ENCODE measurements around the gene FAM131A. TPM values are rescaled to one million over a fixed set of nuclear protein-coding genes. Genes with fewer than 3 reads are reported as not detected.

Gene FAM131A, protein sequence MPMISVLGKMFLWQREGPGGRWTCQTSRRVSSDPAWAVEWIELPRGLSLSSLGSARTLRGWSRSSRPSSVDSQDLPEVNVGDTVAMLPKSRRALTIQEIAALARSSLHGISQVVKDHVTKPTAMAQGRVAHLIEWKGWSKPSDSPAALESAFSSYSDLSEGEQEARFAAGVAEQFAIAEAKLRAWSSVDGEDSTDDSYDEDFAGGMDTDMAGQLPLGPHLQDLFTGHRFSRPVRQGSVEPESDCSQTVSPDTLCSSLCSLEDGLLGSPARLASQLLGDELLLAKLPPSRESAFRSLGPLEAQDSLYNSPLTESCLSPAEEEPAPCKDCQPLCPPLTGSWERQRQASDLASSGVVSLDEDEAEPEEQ
- total RNA-seq: 15.9 TPM
- 31.0 TPM for polyA plus RNA-seq

DNA sequence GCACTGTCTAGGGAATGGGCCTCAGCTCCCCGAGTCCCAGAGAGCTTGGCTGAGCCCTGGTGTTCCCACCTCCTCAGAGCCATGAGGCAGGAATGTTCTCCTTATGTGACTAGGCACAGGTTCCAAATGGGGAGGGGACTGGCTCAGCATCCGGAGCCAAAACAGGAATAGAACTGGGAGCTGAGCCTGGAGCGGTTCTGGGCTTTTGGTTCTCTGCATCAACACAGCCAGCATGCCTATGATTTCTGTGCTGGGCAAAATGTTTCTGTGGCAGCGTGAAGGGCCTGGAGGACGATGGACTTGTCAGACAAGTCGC, at the start of gene FAM131A:
TSS of gene FAM131A (plus strand) at position 202 of the 316 bp plus-strand sequence. CDS start at position 233, 31 bp downstream.
- peak within 1 kb of the TSS; percentile 64 for H3K4me3 ChIP-seq (ENCODE audit: low read depth, low read length)
- H3K4me1 ChIP-seq (ENCODE audit: insufficient read depth): no peaks in the 10 kb centered on the region
- DNase-seq (ENCODE audit: extremely low spot score): no peak
- 34% methylated on average over 6 of the region's 6 CpGs for WGBS
- H3K36me3 ChIP-seq (ENCODE audit: insufficient read depth): peaks cover 1% of the 10 kb centered on the region
- H3K27ac ChIP-seq (ENCODE audit: low read depth): peak within 1 kb of the TSS; percentile 98

DNA sequence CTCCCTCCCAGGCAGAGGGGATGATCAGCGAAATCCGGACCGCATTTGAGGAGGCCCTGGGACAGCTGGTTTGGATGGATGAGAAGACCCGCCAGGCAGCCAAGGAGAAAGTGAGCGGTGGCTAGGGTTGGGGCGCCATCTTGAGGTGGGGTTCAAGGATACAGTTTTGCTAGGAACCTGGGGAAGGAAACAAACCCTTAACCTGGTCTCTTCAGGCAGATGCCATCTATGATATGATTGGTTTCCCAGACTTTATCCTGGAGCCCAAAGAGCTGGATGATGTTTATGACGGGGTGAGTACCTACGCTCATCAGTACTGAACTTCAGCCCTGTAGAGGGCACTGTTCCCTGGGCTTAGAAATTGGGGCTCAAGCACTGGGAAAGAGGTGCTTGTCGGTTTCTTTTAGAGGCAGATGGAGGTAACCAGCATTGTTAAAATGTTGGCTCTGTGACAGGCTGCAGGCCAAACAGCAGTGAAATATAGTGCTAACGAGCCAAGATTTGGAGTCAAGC, 47.9 kb upstream of the FAM131A start:
- Histone ChIP-seq H3K4me1 (ENCODE audit: insufficient read depth) (no peaks in the 10 kb centered on the region), H3K4me3 (ENCODE audit: low read depth, low read length) (no peak overlapping the region), H3K36me3 (ENCODE audit: insufficient read depth) (no peaks in the 10 kb centered on the region), H3K27ac (ENCODE audit: low read depth) (no peak overlapping the region)
- no peak for DNase-seq (ENCODE audit: extremely low spot score)
- 10% methylated on average over 10 of the region's 10 CpGs for WGBS

DNA sequence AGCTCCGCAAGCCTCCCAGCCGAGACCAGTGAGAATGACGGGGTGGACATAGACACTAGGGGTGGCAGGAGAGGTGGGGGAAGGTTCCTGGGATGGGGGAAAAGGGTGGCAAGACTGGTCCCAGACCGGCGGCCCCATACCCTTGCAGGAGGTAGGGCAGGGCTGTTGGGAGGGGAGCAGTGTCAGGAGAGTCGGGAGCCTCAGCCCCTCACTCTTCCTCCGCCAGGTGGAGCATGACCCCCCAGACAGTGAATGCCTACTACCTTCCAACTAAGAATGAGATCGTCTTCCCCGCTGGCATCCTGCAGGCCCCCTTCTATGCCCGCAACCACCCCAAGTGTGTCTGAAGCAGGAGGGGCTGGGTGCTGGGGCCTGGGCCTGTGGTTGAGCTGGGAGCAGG, 47.1 kb upstream of the FAM131A start:
- no peaks in the 10 kb centered on the region for H3K4me1 ChIP-seq (ENCODE audit: insufficient read depth)
- no peak overlapping the region for H3K27ac ChIP-seq (ENCODE audit: low read depth)
- no peaks in the 10 kb centered on the region for H3K36me3 ChIP-seq (ENCODE audit: insufficient read depth)
- H3K4me3 ChIP-seq (ENCODE audit: low read depth, low read length): no peak overlapping the region
- no peak for DNase-seq (ENCODE audit: extremely low spot score)
- WGBS: 79% methylated on average over 10 of the region's 10 CpGs

DNA sequence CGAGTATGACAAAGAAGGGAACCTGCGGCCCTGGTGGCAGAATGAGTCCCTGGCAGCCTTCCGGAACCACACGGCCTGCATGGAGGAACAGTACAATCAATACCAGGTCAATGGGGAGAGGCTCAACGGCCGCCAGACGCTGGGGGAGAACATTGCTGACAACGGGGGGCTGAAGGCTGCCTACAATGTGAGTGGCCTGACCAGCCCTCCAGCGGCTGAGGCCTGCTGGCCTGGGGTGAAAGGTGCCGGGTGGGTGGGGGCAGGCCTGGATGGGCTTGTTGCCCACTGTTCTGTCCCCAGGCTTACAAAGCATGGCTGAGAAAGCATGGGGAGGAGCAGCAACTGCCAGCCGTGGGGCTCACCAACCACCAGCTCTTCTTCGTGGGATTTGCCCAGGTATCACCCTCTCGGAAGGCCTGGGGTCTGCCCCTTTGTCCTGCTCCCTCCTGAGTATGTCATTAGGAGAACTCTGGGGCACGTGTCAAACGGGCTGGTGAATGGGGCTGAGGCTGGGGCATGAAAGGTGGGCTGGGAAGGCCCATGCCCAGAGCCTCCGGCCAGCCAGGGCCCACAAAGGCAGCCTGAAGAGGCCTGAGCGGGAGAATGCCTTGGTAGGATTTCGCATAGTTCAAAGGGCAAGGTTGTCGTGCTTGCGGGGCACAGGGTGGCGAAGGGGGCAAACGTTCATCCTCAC, 46.2 kb upstream of the FAM131A start:
- DNase-seq (ENCODE audit: extremely low spot score): no peak
- H3K27ac ChIP-seq (ENCODE audit: low read depth): no peak overlapping the region
- WGBS: 85% methylated on average over 22 of the region's 22 CpGs

DNA sequence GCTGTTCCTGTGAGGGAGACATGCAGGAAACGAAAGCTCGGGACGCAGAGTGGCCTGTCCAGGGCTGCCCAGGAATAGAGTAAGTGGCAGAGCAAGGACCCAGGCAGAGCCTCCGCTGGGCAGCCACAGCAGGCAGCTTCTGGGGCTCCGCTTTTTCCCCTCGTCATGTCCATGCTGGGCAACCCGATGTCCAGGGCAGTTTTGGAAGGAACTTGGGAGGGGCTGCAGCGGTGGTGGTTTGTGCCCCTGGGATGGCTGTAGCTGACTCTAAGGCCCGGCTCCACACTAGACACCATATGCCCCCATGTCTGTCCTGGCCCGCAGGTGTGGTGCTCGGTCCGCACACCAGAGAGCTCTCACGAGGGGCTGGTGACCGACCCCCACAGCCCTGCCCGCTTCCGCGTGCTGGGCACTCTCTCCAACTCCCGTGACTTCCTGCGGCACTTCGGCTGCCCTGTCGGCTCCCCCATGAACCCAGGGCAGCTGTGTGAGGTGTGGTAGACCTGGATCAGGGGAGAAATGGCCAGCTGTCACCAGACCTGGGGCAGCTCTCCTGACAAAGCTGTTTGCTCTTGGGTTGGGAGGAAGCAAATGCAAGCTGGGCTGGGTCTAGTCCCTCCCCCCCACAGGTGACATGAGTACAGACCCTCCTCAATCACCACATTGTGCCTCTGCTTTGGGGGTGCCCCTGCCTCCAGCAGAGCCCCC, 45.5 kb upstream of the FAM131A start:
- Histone ChIP-seq H3K4me3 (ENCODE audit: low read depth, low read length) (no peak overlapping the region), H3K27ac (ENCODE audit: low read depth) (no peak overlapping the region), H3K36me3 (ENCODE audit: insufficient read depth) (no peaks in the 10 kb centered on the region), H3K4me1 (ENCODE audit: insufficient read depth) (no peaks in the 10 kb centered on the region)
- no peak for DNase-seq (ENCODE audit: extremely low spot score)
- 89% methylated on average over 21 of the region's 21 CpGs for WGBS

More for the DNA sequence above, 46.2 kb upstream of the FAM131A start:
- H3K4me1 ChIP-seq (ENCODE audit: insufficient read depth): no peaks in the 10 kb centered on the region
- no peaks in the 10 kb centered on the region for H3K36me3 ChIP-seq (ENCODE audit: insufficient read depth)
- no peak overlapping the region for H3K4me3 ChIP-seq (ENCODE audit: low read depth, low read length)

DNA sequence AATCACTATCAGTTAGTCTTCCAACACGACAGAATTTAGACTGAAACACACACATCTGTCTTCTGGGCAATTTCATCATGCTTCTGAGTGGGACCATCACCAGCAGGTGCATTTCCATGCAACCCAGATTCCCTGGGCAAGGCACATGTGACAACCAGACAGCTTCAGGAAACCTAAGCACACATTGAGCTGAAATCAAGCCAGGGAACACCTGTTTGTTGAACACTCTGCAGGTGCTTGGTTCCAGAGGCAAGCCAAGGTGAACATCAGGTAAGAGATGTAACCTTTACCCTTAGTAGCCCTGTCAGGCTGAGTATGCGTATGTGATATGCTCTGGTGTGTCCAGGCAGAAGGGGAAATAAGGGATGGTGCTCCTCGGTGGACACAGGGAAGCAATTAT, 41.6 kb upstream of the FAM131A start:
- no peak for DNase-seq (ENCODE audit: extremely low spot score)
- no peaks in the 10 kb centered on the region for H3K4me1 ChIP-seq (ENCODE audit: insufficient read depth)
- H3K27ac ChIP-seq (ENCODE audit: low read depth): no peak overlapping the region
- no peaks in the 10 kb centered on the region for H3K36me3 ChIP-seq (ENCODE audit: insufficient read depth)
- no peak overlapping the region for H3K4me3 ChIP-seq (ENCODE audit: low read depth, low read length)
- WGBS: 60% methylated on average over 3 of the region's 3 CpGs

DNA sequence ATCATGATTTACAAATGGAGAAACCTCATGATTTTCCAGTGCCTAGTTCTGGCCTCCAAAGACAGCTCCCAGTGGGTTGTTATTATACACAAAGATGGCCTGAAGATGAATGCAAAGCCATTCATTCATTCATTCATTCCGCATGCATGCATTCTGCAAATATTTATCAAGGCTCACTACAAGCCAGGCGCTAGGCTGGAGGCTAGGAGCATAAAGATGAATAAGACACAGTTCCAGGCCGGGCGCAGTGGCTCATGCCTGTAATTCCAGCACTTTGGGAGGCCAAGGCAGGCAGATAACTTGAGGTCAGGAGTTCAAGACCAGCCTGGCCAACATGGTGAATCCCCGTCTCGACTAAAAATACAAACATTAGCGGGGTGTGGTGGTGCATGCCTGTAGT, 40.8 kb upstream of the FAM131A start:
- no peak for DNase-seq (ENCODE audit: extremely low spot score)
- Histone ChIP-seq H3K4me1 (ENCODE audit: insufficient read depth) (no peaks in the 10 kb centered on the region), H3K27ac (ENCODE audit: low read depth) (no peak overlapping the region), H3K4me3 (ENCODE audit: low read depth, low read length) (no peak overlapping the region), H3K36me3 (ENCODE audit: insufficient read depth) (no peaks in the 10 kb centered on the region)
- WGBS: 74% methylated on average over 7 of the region's 7 CpGs

DNA sequence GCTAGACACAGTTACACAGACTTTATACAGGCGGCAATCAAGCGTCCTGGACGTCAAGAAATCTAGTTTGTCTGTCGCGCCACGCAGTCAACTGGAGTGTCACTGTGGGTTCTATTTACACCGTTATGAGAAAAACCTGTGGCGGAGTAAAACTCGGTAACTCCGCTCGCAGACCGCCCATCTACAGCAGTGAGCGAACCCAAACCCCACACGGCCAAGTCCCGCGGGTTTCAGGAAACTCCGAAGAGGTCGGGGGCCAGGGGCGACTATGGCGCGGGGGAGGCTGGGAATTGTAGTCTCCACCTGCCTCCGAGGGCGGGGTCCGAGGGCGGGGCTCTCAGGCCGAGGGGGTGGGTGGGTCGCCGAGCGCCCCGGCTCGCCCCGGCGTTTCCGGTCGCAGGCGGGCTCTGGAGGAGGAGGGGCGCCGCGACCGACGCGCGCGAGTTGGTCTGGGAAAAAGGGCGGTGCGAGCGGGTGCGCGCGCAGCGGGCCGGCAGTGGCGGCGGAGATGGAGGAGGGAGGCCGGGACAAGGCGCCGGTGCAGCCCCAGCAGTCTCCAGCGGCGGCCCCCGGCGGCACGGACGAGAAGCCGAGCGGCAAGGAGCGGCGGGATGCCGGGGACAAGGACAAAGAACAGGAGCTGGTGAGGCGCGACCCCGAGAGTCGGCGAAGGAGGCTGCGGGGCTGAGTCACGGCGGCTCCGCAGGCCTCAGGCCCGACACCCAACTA, 38.5 kb upstream of the FAM131A start, which contains the start of gene PSMD2:
TSS of gene PSMD2 (plus strand) at position 483 of the 729 bp plus-strand sequence. CDS start at position 509, 26 bp downstream.
- WGBS: under 1% methylated on average over 78 of the region's 78 CpGs
- no peaks in the 10 kb centered on the region for H3K36me3 ChIP-seq (ENCODE audit: insufficient read depth)

DNA sequence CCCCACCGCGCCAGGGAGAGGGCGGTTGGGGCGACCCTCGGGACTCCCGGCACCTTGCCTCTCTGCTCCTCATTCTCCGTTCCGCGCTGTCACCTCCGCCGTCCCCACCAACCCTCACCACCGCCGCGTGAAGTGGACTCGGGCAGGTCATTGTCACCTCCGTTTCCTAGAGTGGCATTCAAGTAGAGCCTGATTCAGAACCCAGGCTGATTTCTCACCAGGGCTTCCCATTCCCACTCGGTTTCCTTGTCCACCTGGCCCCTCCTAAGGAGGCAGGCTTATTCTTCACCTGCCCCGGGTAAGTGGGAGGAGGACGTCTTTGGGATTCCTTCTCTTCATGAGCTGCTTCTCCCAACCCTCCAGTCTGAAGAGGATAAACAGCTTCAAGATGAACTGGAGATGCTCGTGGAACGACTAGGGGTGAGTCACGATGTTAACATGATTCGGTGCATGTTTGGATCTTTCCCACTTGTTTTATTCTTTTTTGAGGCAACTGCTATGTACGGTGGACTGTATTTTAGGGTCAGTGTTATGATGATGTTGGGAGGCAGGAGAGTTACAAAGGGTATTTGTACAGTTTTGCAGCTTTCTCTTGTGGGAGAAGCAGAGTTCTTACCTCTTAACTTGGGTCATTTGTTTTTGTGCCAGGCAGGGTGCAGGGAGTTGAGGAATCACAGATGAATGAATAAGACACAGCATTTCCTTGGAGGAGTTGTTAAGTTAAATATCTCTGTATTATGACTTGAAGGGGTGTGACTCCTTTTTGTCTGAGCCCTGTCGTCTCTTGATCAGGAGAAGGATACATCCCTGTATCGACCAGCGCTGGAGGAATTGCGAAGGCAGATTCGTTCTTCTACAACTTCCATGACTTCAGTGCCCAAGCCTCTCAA, 37.7 kb upstream of the FAM131A start:
- no peak for DNase-seq (ENCODE audit: extremely low spot score)
- peaks cover 1% of the 10 kb centered on the region for H3K4me1 ChIP-seq (ENCODE audit: insufficient read depth)
- peak overlapping the region; percentile 28 for H3K27ac ChIP-seq (ENCODE audit: low read depth)
- peak overlapping the region; percentile 84 for H3K4me3 ChIP-seq (ENCODE audit: low read depth, low read length)
- 16% methylated on average over 29 of the region's 29 CpGs for WGBS
- no peaks in the 10 kb centered on the region for H3K36me3 ChIP-seq (ENCODE audit: insufficient read depth)

More for the DNA sequence above, 38.5 kb upstream of the FAM131A start, which contains the start of gene PSMD2:
- peak; percentile 89 for DNase-seq (ENCODE audit: extremely low spot score)
- Histone ChIP-seq H3K27ac (ENCODE audit: low read depth) (peak within 1 kb of the TSS; percentile 28), H3K4me1 (ENCODE audit: insufficient read depth) (peaks cover 1% of the 10 kb centered on the region), H3K4me3 (ENCODE audit: low read depth, low read length) (peak within 1 kb of the TSS; percentile 84)

DNA sequence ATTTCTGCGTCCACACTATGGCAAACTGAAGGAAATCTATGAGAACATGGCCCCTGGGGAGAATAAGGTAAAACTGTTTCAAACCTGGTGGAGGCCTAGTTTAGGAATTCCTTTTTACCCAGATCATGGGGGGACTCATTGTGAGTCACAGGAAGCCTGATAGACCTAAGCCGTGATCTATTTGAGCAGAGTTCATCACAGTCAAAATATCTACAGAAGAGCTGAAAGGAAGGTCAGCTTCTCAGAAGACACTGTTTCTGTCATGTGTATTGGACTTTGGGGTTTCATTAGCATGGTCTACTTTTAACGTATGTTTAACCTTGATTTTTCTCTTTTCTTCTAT, 37.1 kb upstream of the FAM131A start:
- WGBS: 79% methylated on average over 3 of the region's 3 CpGs
- no peaks in the 10 kb centered on the region for H3K36me3 ChIP-seq (ENCODE audit: insufficient read depth)
- peaks cover 1% of the 10 kb centered on the region for H3K4me1 ChIP-seq (ENCODE audit: insufficient read depth)
- H3K27ac ChIP-seq (ENCODE audit: low read depth): no peak overlapping the region
- DNase-seq (ENCODE audit: extremely low spot score): no peak
- no peak overlapping the region for H3K4me3 ChIP-seq (ENCODE audit: low read depth, low read length)

DNA sequence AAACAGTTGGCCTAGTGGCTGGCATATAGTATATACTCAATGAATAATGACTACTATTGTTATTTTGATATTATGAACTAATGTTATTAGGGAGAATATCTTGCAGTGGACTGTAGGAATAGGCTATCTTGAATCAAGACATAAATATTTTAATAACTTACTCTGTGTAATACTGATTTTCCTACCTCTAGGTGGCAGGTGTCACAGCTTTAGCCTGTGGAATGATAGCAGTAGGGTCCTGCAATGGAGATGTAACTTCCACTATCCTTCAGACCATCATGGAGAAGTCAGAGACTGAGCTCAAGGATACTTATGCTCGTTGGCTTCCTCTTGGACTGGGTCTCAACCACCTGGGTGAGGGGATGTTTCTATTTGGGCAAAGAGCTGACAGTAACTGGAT, 31.8 kb upstream of the FAM131A start:
- Histone ChIP-seq H3K4me1 (ENCODE audit: insufficient read depth) (peaks cover 1% of the 10 kb centered on the region), H3K4me3 (ENCODE audit: low read depth, low read length) (no peak overlapping the region), H3K36me3 (ENCODE audit: insufficient read depth) (peaks cover 5% of the 10 kb centered on the region), H3K27ac (ENCODE audit: low read depth) (no peak overlapping the region)
- no peak for DNase-seq (ENCODE audit: extremely low spot score)
- WGBS: 70% methylated on average over 1 of the region's 1 CpG

DNA sequence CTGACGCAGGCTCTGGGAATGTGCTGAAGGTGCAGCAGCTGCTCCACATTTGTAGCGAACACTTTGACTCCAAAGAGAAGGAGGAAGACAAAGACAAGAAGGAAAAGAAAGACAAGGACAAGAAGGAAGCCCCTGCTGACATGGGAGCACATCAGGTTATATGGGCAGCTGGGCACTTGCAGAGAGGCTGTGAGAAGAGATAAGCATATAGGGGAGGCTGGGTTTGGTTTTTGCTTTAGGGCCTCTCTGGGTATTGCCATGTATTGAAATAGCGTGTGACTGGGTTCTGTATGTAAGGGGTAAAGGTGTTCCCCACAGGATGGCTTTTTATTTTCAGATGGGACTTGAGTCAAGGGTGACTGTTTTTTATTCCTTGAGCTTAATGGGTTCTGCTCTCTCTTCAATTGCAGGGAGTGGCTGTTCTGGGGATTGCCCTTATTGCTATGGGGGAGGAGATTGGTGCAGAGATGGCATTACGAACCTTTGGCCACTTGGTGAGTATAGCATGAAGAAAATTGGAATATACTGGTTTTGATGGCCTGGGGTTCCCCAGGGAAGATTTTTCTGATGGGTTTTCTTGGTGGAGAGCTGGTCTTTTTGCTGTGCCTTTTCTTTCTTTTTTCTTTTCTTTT, 30.9 kb upstream of the FAM131A start:
- Histone ChIP-seq H3K36me3 (ENCODE audit: insufficient read depth) (peaks cover 5% of the 10 kb centered on the region), H3K27ac (ENCODE audit: low read depth) (no peak overlapping the region), H3K4me3 (ENCODE audit: low read depth, low read length) (no peak overlapping the region), H3K4me1 (ENCODE audit: insufficient read depth) (peaks cover 1% of the 10 kb centered on the region)
- WGBS: 89% methylated on average over 4 of the region's 4 CpGs
- no peak for DNase-seq (ENCODE audit: extremely low spot score)
